Cardiac muscle cell (in vitro differentiated cells and primary cell): ENCODE measurements around the gene ASIC1. TPM values are rescaled to one million over a fixed set of nuclear protein-coding genes. Genes with fewer than 3 reads are reported as not detected.

ENCODE experiments used
- DNase-seq, 2 donors: peaks; one replicate each; pipeline versions ENCODE4 v3.0.0 to v3.0.0-alpha.2; 2010 to 2017; ENCODE audit warnings: low read depth in 1 of 2, low spot score in 1 of 2
- H3K27ac ChIP-seq: fragments of 200-600 bp; sonication (generic); 2 replicates; pipeline ENCODE4 v1.5.1; 2016
- H3K27me3 ChIP-seq: fragments of 200-600 bp; sonication (generic); 2 replicates; pipeline ENCODE4 v1.6.0; 2016; ENCODE audit warnings: control low read depth
- H3K36me3 ChIP-seq: fragments of 200-600 bp; sonication (generic); 2 replicates; pipeline ENCODE4 v1.5.1; 2016; ENCODE audit warnings: control low read depth
- H3K4me1 ChIP-seq: fragments of 200-600 bp; sonication (generic); 2 replicates; pipeline ENCODE4 v1.8.1; 2017; ENCODE audit warnings: low read depth, mild to moderate bottlenecking, mixed run types
- H3K4me3 ChIP-seq: fragments of 200-600 bp; sonication (generic); 2 replicates; pipeline ENCODE4 v1.5.1; 2016; ENCODE audit warnings: mild to moderate bottlenecking
- H3K9me3 ChIP-seq: fragments of 200-600 bp; sonication (generic); 2 replicates; pipeline ENCODE4 v1.5.1; 2017; ENCODE audit warnings: low read depth, mild to moderate bottlenecking, control low read depth
- polyA plus RNA-seq: library from polyadenylated mRNA; unstranded; fragments of >200 nt; fragmentation: Nextera tagmentation; extraction: Ambion mirVana; gene quantifications from 2 replicates; pipeline ENCODE4 v1.2.1, GENCODE V29; 2016
- total RNA-seq: library from RNA; depleted of rRNA; stranded (reverse); fragments of >200 nt; gene quantifications from 2 replicates; pipeline ENCODE4 v1.2.3, GENCODE V29; 2016
- TF ChIP-seq, protein P1 (sequence below): IDR thresholded peaks from 2 replicates; pipeline ENCODE4 v1.5.1; 2012; ENCODE audit warnings: low read depth, mild to moderate bottlenecking, low read length

Gene ASIC1
- total and polyA plus RNA-seq, 2 experiments from 2014 or later = 4.6 to 7.0 TPM

DNA sequence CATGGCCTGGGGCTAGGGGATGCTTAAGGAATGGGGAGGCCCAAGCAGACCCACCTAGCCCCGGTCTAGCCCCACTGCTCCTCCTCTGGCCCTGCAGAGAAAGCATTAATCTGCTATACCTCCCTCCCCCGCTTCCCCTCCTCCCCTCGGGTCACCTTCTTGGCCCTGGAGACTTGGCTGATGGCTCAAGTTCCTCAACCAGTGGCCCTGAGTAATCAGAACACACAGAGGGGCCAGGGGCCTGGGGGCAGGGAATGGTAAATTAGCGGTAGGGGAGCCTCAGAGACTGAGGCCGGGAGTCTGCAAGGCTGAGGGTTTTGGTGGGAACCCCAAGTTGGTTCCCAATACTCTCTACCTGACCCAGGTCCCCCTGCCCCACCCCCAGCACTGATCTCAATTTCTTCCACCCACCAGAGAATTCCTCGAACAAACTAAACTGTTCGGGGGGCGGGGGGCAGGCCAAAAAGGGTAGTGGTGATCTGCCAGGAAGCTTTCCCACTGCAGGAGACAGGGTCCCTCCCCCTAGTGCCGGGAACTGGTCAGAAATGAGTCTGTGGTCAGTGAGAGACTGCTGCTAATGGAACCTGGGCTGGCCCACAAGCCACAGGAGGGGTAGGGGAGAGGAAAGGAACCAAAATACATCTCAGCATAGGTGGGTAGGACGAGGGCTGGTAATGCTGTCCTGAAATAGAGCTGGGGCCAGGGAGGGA lies 15.0 kb downstream of the ASIC1 start:
- Histone ChIP-seq H3K27ac (no peak overlapping the region), H3K4me3 (no peak overlapping the region), H3K36me3 (no peaks in the 10 kb centered on the region), H3K4me1 (peaks cover 8% of the 10 kb centered on the region), H3K9me3 (no peaks in the 10 kb centered on the region), H3K27me3 (no peaks in the 10 kb centered on the region)
- TF ChIP-seq, protein P1, sequence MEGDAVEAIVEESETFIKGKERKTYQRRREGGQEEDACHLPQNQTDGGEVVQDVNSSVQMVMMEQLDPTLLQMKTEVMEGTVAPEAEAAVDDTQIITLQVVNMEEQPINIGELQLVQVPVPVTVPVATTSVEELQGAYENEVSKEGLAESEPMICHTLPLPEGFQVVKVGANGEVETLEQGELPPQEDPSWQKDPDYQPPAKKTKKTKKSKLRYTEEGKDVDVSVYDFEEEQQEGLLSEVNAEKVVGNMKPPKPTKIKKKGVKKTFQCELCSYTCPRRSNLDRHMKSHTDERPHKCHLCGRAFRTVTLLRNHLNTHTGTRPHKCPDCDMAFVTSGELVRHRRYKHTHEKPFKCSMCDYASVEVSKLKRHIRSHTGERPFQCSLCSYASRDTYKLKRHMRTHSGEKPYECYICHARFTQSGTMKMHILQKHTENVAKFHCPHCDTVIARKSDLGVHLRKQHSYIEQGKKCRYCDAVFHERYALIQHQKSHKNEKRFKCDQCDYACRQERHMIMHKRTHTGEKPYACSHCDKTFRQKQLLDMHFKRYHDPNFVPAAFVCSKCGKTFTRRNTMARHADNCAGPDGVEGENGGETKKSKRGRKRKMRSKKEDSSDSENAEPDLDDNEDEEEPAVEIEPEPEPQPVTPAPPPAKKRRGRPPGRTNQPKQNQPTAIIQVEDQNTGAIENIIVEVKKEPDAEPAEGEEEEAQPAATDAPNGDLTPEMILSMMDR = no peak
- no peak for DNase-seq

DNA sequence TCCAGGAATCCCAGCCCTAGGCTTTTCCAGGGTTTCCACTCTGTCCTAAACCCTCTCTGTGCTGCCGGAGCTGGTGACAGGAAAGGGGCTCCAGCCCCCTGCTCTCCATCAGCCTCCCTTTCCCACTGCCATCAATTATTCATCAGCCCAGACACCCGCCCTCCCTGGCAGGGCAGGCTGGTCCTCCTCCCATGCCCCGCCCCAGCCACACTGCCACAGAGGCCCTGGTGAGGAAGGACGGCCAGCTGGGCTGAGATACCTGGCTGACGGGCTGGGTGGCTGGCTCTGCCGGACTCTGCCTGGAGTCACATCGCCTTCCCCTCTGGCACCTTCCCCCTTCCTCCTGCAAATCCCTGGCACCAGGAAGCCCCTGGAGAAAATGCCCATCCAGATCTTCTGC lies 15.8 kb downstream of the ASIC1 start:
- Histone ChIP-seq H3K27ac (no peak overlapping the region), H3K4me1 (peaks cover 13% of the 10 kb centered on the region), H3K4me3 (no peak overlapping the region), H3K9me3 (no peaks in the 10 kb centered on the region), H3K27me3 (no peaks in the 10 kb centered on the region), H3K36me3 (no peaks in the 10 kb centered on the region)
- TF ChIP-seq, protein P1 = no peak
- DNase-seq = no peak

DNA sequence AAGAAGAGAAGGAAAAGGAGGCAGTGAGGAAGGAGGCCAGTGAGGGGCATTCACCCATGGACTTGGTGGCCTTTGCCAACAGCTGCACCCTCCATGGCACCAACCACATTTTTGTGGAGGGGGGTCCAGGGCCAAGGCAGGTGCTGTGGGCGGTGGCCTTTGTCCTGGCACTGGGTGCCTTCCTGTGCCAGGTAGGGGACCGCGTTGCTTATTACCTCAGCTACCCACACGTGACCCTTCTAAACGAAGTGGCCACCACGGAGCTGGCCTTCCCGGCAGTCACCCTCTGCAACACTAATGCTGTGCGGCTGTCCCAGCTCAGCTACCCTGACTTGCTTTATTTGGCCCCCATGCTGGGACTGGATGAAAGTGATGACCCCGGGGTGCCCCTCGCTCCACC lies 16.3 kb downstream of the ASIC1 start:
- TF ChIP-seq, protein P1 = no peak
- no peak overlapping the region for H3K4me3 ChIP-seq
- no peak for DNase-seq
- H3K36me3 ChIP-seq = no peaks in the 10 kb centered on the region
- H3K27me3 ChIP-seq = no peaks in the 10 kb centered on the region
- H3K4me1 ChIP-seq = peaks cover 13% of the 10 kb centered on the region
- no peaks in the 10 kb centered on the region for H3K9me3 ChIP-seq
- H3K27ac ChIP-seq = no peak overlapping the region

DNA sequence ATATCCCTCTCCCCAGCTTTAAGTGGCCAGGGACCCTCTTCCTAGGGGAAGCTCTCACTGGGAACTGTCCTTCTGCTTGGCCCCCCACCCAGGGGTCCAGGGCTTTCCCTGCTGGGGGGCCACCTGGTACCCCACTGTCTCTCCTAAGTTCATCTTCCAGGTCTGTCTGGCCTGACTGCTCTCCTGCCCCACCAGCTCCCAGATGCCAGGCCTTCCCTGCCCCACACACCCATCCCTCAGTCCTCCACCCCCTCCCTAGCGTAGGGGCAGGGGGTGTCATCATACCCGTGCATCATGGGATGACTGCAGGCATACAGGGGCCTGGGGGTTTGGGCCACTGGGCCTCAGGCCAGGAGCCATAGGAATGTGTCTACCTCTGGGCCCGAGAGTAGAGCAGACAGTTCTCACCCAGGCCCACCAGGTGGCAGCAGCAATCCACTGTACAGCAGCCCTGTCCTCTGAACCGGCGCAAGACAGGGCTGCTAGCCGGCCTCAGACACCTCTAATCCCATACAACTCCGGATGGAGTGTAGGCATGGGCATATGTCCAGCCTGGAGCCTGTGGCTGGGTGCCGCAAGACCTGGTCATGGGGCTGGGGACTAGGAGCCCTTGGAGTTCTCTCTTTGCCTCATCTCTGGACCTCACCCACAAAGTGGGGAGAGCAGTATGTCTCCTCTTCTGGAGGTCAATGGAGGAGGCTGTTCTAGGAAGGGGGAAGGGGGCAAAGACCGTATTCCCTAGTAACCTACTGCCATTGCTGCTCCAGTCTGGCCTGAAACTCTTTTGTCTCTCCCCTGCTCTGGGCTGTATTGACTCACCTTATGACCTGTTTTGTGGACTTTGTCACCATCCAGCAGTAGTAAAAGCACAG lies 17.8 kb downstream of the ASIC1 start:
- no peak overlapping the region for H3K4me3 ChIP-seq
- TF ChIP-seq, protein P1 = peak; percentile 88
- H3K4me1 ChIP-seq = peaks cover 13% of the 10 kb centered on the region
- no peaks in the 10 kb centered on the region for H3K27me3 ChIP-seq
- peak; percentile 91 for DNase-seq
- H3K9me3 ChIP-seq = no peaks in the 10 kb centered on the region
- no peaks in the 10 kb centered on the region for H3K36me3 ChIP-seq
- H3K27ac ChIP-seq = no peak overlapping the region

DNA sequence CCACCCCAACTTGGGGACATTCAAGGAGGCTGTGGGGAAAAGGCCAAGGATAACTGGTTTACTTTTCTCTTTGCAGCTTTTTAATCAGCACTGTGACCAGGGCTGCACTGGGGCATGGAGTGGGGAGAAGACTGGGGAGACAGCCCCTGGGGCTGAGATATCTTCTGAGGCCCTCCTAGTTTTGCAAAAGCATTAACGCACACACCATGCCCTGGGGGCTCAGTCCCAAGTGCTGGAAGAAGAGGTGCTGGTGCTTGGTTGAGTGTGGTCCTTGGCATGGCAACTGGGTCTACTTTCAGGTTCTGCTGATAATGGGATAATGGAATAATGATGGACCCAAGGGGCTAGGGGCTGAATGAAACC lies 18.4 kb downstream of the ASIC1 start:
- peaks cover 13% of the 10 kb centered on the region for H3K4me1 ChIP-seq
- no peak overlapping the region for H3K27ac ChIP-seq
- H3K9me3 ChIP-seq = no peaks in the 10 kb centered on the region
- DNase-seq = no peak
- H3K27me3 ChIP-seq = no peaks in the 10 kb centered on the region
- TF ChIP-seq, protein P1 = no peak
- H3K4me3 ChIP-seq = no peak overlapping the region
- no peaks in the 10 kb centered on the region for H3K36me3 ChIP-seq
